HG02642 (cell line): ENCODE data around the gene COL4A5.
"Not testable (repeated sequence)": the region's sequence is repeated elsewhere in the genome, so short reads cannot be mapped to it uniquely, and the experiment has no call there.

Source experiments
- ATAC-seq: cut with Tn5 transposase; IDR thresholded peaks from one replicate; pipeline ENCODE4 v1.9.1; 2021; ENCODE audit warnings: mild to moderate bottlenecking; ENCODE audit not compliant: unreplicated experiment, poor library complexity

The COL4A5 gene

GRCh38 chrX:108447303-108447702 lies 7.7 kb downstream of the COL4A5 start:
- no peak for ATAC-seq

- ATAC-seq, result no peak
Observed at GRCh38 chrX:108453841-108454240, 14.2 kb downstream of the COL4A5 start.

- no peak for ATAC-seq
Observed at GRCh38 chrX:108456971-108457477, 17.4 kb downstream of the COL4A5 start.

- ATAC-seq, result no peak
Observed at GRCh38 chrX:108464604-108465003, 25.0 kb downstream of the COL4A5 start.

- ATAC-seq, result no peak
Observed at GRCh38 chrX:108468486-108468885, 28.8 kb downstream of the COL4A5 start.

- ATAC-seq, result no peak
Observed at GRCh38 chrX:108473979-108474378, 34.3 kb downstream of the COL4A5 start.

GRCh38 chrX:108481528-108481927 lies 41.9 kb downstream of the COL4A5 start:
- ATAC-seq, result not testable (repeated sequence)

- ATAC-seq, result no peak
Observed at GRCh38 chrX:108484251-108484650, 44.6 kb downstream of the COL4A5 start.

GRCh38 chrX:108485960-108486359 lies 46.3 kb downstream of the COL4A5 start:
- no peak for ATAC-seq

GRCh38 chrX:108494406-108495090 lies 54.9 kb downstream of the COL4A5 start:
- no peak for ATAC-seq

GRCh38 chrX:108511721-108512120 lies 72.1 kb downstream of the COL4A5 start:
- no peak for ATAC-seq

- no peak for ATAC-seq
Observed at GRCh38 chrX:108516184-108516583, 76.5 kb downstream of the COL4A5 start.

- no peak for ATAC-seq
Observed at GRCh38 chrX:108527724-108528123, 88.1 kb downstream of the COL4A5 start.

GRCh38 chrX:108537005-108537404 lies 97.4 kb downstream of the COL4A5 start:
- peak; percentile 82 for ATAC-seq

GRCh38 chrX:108541286-108541685 lies 101.6 kb downstream of the COL4A5 start:
- ATAC-seq, result no peak

- ATAC-seq, result no peak
Observed at GRCh38 chrX:108557580-108557979, 117.9 kb downstream of the COL4A5 start.

- ATAC-seq, result no peak
Observed at GRCh38 chrX:108558217-108558616, 118.6 kb downstream of the COL4A5 start.

- ATAC-seq, result no peak
Observed at GRCh38 chrX:108573136-108573535, 133.5 kb downstream of the COL4A5 start.

GRCh38 chrX:108582151-108582550 lies 142.5 kb downstream of the COL4A5 start:
- no peak for ATAC-seq

GRCh38 chrX:108584617-108585211 lies 145.1 kb downstream of the COL4A5 start:
- no peak for ATAC-seq

GRCh38 chrX:108590496-108590895 lies 150.9 kb downstream of the COL4A5 start:
- ATAC-seq, result no peak

- no peak for ATAC-seq
Observed at GRCh38 chrX:108601276-108601675, 161.6 kb downstream of the COL4A5 start.
